Measurements from ENCODE around the gene HSF4. TPM values are rescaled to one million over a fixed set of nuclear protein-coding genes. Genes with fewer than 3 reads are reported as not detected.

HSF4 gene
- total RNA-seq, 1 experiment from 2014 or later, result 4.9 TPM

- Histone ChIP-seq H3K4me1 (peaks cover 3% of the 10 kb centered on the region; the same call in 1 of the 2 replicates), H3K36me3 (peaks cover 44% of the 10 kb centered on the region), H3K27ac (no peak overlapping the region)
Measured at GRCh38 chr16:67146523-67147357, 17.8 kb upstream of the HSF4 start.

DNA sequence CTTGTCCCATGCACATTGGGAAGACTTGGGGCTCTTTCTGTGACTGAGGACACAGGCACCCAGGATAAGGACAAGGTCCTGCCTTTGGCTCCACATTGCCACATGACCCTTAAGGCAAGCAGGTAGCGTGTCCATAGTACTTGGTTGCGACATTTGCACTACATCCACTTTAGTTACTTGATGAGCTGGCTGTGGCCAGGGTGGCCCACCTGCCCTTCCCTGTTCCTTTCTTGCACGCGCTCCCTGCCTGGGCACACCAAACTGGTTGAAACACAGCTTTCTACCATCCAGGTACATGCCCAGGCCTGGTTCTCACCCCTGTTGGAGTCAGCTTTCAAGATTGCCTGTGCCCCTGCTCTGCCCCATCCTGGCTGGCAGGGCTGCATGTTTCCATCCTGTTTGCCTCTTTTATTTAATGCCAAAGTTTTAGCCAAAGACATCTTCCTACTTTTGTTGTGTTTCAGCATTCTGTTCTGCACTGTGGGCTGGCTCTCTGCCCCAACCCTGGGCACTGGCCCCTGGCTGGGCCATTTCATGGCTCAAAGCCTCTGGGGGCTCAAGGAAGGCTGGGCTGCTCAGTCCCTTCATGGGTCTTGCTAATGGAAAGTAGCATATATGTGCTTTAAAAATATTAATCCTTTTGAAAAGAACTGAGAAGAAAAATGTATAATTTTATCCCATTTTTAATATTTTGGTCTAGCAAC lies 17.0 kb upstream of the HSF4 start:
- DNase-seq, result no peak
- Histone ChIP-seq H3K36me3 (peaks cover 41% of the 10 kb centered on the region), H3K9me3 (replicated peaks) (no peaks in the 10 kb centered on the region), H3K27ac (no peak overlapping the region), H3K4me3 (no peak overlapping the region), H3K4me1 (peaks cover 6% of the 10 kb centered on the region; the same call in 1 of the 2 replicates), H3K27me3 (no peaks in the 10 kb centered on the region)

More at GRCh38 chr16:67146523-67147357, 17.8 kb upstream of the HSF4 start:
- Histone ChIP-seq H3K9me3 (replicated peaks) (no peaks in the 10 kb centered on the region), H3K4me3 (no peak overlapping the region), H3K27me3 (no peaks in the 10 kb centered on the region)
- DNase-seq, result no peak

DNA sequence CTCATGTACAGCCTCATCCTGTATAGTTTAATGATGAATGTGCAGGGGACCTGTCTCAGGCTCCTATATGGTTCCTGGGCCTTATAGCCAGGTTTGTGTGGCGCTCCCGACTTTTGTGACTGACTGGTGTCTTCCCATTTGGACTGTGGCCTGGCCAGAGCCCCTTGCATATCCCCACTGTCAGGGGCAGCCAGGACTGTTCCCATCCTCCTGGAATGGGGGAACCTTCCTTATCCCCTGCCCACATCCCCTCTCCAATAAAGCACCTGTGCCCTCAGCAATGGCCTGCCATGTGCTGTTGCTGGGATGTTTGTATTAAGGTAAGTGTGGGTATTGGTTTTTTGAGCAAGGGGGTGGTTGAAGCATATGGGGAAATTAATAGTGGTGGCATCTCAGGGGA lies 16.3 kb upstream of the HSF4 start:
- no peak for DNase-seq
- no peaks in the 10 kb centered on the region for H3K27me3 ChIP-seq
- H3K4me3 ChIP-seq, result no peak overlapping the region
- H3K36me3 ChIP-seq, result peaks cover 34% of the 10 kb centered on the region
- H3K27ac ChIP-seq, result no peak overlapping the region
- no peaks in the 10 kb centered on the region for H3K9me3 ChIP-seq (replicated peaks)
- peaks cover 6% of the 10 kb centered on the region; the same call in 1 of the 2 replicates for H3K4me1 ChIP-seq

DNA sequence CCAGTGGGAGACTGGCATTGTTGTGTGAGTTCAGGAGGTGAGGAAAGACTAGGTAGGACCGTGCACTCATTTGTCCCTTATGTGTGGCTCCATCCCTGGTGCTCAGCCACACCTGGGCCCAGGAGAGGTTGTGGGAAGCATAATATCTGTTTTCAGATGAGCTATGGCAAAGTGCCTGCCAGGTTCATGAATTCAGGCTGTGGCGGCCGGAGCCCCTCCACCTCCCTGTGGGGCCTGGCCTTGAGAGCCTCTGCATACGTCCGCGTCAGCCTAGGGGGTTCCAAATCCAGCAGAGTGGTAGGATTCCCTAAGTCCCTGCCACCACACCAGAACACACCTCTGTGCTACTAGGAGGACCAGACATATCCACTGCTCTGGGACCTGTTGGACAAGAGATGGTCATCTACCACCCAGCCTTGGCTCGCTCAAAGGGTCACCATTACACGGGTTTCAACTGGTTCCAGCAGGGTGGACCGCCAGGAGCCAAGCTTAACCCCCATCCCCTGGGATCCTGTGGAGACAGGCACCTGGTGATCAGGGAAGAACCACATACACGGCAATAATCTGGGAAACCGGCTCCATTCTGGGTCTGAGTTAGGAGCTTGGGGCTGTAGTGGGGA lies 15.8 kb upstream of the HSF4 start:
- DNase-seq, result no peak
- Histone ChIP-seq H3K4me1 (peaks cover 6% of the 10 kb centered on the region; the same call in 1 of the 2 replicates), H3K36me3 (peaks cover 30% of the 10 kb centered on the region), H3K9me3 (replicated peaks) (no peaks in the 10 kb centered on the region), H3K27ac (no peak overlapping the region), H3K27me3 (no peaks in the 10 kb centered on the region), H3K4me3 (no peak overlapping the region)

GRCh38 chr16:67149276-67150046 lies 15.1 kb upstream of the HSF4 start:
- Histone ChIP-seq H3K4me3 (no peak overlapping the region), H3K9me3 (replicated peaks) (no peaks in the 10 kb centered on the region), H3K27ac (no peak overlapping the region), H3K4me1 (peaks cover 6% of the 10 kb centered on the region; the same call in 1 of the 2 replicates), H3K27me3 (no peaks in the 10 kb centered on the region), H3K36me3 (peaks cover 25% of the 10 kb centered on the region; the same call in 1 of the 2 replicates)
- DNase-seq, result no peak

DNA sequence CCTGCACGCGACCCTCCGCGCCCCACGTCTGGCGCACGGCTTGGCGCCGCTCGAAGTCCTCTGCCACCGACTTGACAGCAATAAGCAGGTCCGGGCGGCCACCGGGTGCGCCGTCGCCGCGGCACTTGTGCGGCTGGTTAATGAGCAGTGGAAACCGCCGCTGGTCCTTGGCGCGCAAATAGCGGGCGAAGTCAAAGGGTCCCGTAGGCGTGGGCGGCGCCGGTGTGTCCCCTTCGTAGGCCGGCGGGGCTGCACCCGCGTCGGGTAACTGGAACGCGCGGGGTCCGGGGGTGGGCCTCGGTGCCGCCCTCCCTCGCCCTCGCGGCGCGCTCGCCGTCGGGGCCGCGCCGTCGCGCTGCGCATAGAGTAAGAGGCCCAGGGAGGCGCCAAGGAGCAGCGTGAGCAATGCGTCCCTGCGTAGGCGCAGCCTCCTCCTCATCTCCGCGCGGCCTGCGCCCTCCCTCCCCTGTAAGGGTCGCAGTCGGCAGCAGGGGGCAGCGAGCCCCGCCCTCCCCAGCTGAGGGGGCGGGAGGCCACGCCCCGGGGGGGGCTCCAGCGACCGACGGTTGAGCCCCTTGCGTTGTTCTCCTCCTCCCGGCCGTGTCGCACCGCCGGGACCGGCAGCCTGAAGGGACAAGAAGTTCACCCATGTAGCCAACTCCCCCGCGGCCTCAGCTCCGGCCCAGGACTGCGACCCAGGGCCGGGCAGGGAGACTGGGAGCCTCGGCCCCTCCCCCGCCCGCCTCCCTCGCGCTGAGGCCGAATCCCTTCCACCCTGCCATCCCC lies 14.3 kb upstream of the HSF4 start:
- Histone ChIP-seq H3K9me3 (replicated peaks) (no peaks in the 10 kb centered on the region), H3K4me3 (peak overlapping the region; percentile 67), H3K27me3 (no peaks in the 10 kb centered on the region), H3K4me1 (peaks cover 6% of the 10 kb centered on the region; the same call in 1 of the 2 replicates), H3K27ac (peak overlapping the region; percentile 71), H3K36me3 (peaks cover 22% of the 10 kb centered on the region; the same call in 1 of the 2 replicates)
- peak in 1 of 2 experiments; percentile 61 for DNase-seq

DNA sequence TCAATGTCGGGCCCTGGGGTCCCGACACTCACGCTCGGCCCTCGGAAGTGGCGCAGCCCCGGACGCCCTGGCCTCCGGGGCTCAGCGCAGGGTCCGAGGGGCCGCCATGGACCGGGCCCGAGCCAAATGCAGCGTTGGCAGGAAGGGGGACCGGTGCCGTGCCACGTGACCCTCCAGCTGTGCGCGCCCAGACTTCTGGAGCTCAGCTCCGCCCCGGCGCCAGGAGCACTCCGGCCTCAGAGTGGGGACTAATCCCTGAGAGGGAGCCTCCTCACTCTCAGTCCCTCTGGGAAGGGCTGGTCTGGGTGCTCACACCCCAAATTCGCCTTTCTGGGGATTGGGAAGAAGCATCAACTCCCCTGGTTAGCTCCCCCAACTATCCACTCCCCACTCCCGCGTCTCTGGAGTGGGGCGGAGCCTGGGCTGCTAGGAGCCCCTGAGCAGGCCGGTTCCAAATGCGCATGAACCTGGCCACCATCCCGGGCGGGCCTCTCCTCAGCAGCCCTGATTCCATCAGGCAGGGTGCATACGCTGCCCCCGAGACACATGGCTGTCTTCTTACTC lies 13.6 kb upstream of the HSF4 start, which contains the start of gene B3GNT9:
B3GNT9 (minus strand) TSS at position 166 of the 564 bp plus-strand sequence. CDS start 513 bp downstream, outside the sequence.
- peaks cover 6% of the 10 kb centered on the region; the same call in 1 of the 2 replicates for H3K4me1 ChIP-seq
- no peaks in the 10 kb centered on the region for H3K9me3 ChIP-seq (replicated peaks)
- peaks cover 15% of the 10 kb centered on the region; the same call in 1 of the 2 replicates for H3K36me3 ChIP-seq
- peak within 1 kb of the TSS; percentile 67 for H3K4me3 ChIP-seq
- H3K27me3 ChIP-seq, result peaks cover 4% of the 10 kb centered on the region; the same call in 1 of the 2 replicates
- DNase-seq, result peak; percentile 89 to 91
- H3K27ac ChIP-seq, result peak within 1 kb of the TSS; percentile 71

GRCh38 chr16:67151431-67152097 lies 13.0 kb upstream of the HSF4 start:
- Histone ChIP-seq H3K4me3 (peak overlapping the region; percentile 67), H3K27ac (peak overlapping the region; percentile 71; the same call in 1 of the 2 replicates), H3K36me3 (peaks cover 11% of the 10 kb centered on the region; the same call in 1 of the 2 replicates), H3K4me1 (peaks cover 6% of the 10 kb centered on the region; the same call in 1 of the 2 replicates), H3K27me3 (peaks cover 4% of the 10 kb centered on the region; the same call in 1 of the 2 replicates), H3K9me3 (replicated peaks) (no peaks in the 10 kb centered on the region)
- peak in 1 of 2 experiments; percentile 29 for DNase-seq

GRCh38 chr16:67154578-67155294 lies 9.8 kb upstream of the HSF4 start:
- Histone ChIP-seq H3K9me3 (replicated peaks) (no peaks in the 10 kb centered on the region), H3K27me3 (peaks cover 4% of the 10 kb centered on the region; the same call in 1 of the 2 replicates), H3K4me1 (peaks cover 10% of the 10 kb centered on the region; the same call in 1 of the 2 replicates), H3K27ac (no peak overlapping the region), H3K36me3 (no peaks in the 10 kb centered on the region; the same call in 1 of the 2 replicates), H3K4me3 (no peak overlapping the region)
- no peak for DNase-seq

DNA sequence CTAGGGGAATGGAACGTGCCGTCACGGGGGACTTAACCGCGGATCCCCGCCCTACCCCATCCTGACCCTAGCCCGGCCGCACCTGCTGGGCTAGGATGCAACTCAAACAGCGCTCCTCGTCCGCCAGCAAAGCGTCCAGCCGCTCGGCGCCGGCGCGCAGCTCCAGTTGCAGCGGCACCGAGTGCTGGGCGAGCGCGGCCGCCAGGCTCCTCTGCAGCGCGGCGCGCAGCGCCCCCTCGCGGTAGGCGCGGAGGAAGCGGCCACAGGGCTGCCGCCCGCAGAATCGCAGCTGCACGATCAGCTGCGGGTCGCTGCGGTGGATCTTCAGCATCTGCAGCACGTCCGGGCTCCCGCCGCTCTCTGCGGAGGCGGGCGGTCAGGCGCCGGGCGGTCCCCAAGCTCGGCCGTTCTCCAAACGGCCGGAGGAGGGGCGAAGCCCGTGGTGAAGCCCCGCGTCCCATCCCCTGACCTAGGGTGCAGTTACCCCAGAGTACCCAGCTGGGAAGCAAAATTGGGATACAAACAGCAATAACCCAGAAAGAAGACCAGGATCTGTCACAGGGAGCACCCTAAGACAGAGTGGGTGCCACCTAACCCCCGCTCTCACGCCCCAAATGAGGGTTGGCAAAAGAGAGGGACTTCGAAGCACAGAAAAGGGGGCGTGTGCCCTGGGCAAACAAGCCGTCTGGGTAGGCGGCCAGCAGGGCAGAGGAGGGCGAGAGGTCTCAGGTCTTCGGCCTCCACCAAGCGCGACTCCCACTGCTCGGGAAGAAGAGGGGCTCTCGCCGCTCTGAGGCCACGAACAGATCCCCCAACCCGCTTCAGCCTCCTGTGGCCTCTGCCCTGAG lies 9.0 kb upstream of the HSF4 start:
- Histone ChIP-seq H3K9me3 (replicated peaks) (no peaks in the 10 kb centered on the region), H3K27me3 (peaks cover 4% of the 10 kb centered on the region; the same call in 1 of the 2 replicates), H3K27ac (no peak overlapping the region), H3K36me3 (no peaks in the 10 kb centered on the region), H3K4me3 (no peak overlapping the region), H3K4me1 (peaks cover 13% of the 10 kb centered on the region; the same call in 1 of the 2 replicates)
- DNase-seq, result peak; percentile 72 to 85

DNA sequence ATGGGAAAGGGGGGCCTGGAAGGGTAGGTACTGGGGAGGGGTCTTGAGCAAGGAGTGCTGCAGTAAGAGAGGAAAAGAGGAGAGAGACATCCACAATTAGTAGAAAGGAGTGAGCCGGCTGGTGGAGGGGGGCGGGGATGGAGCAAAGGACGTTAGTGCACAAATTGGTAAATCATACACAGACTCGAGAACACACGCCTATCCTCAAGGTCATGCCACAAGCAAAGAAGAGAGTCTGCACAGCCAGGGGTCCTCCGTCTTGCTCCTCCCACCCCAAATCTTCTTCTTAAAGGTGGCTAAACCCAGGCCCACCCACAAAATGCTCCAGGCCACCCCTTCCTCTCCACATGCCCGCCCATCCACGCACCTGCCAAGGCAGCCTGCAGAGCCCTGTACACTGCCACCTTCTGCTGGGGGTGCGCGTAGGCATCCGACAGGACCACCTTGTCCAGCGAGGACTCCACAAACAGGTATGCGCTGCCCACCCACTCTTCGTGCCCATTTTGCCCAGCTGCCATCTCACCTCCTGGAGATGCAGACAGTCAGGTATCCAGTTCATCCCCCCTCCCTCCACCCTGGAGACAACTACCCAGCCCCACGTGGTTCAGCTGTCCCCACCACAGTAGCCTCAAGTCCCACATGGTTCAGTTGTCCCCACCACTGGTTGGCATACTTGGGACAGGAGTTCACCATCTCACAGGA lies 8.3 kb upstream of the HSF4 start:
- no peak for DNase-seq
- Histone ChIP-seq H3K4me1 (peaks cover 13% of the 10 kb centered on the region; the same call in 1 of the 2 replicates), H3K4me3 (no peak overlapping the region), H3K36me3 (no peaks in the 10 kb centered on the region), H3K27me3 (peaks cover 4% of the 10 kb centered on the region; the same call in 1 of the 2 replicates), H3K27ac (no peak overlapping the region), H3K9me3 (replicated peaks) (no peaks in the 10 kb centered on the region)
